Thyroid gland (tissue), 4 donors: ENCODE results near the gene MTHFS. TPM values are rescaled to one million over a fixed set of nuclear protein-coding genes. Genes with fewer than 3 reads are reported as not detected.
"Not testable (repeated sequence)": the region's sequence is repeated elsewhere in the genome, so short reads cannot be mapped to it uniquely, and the experiment has no call there.

Experiments
- DNase-seq, 2 donors: peaks; one replicate each; pipeline ENCODE4 v3.0.0-alpha.2; 2019
- H3K27ac ChIP-seq, 3 donors: fragments of 200-600 bp; sonication (generic); 1 replicate in 2 of 3; 2 replicates in 1 of 3; pipeline ENCODE4 v1.5.1; 2016 to 2019; ENCODE audit warnings: mild to moderate bottlenecking in 1 of 3, moderate library complexity in 1 of 3
- H3K27me3 ChIP-seq: fragments of 200-600 bp; sonication (generic); one replicate; pipeline ENCODE4 v1.5.1; 2019
- H3K36me3 ChIP-seq, 2 donors: fragments of 200-600 bp; sonication (generic); one replicate each; pipeline ENCODE4 v1.5.1; 2016 to 2019
- H3K4me1 ChIP-seq, 2 donors: fragments of 200-600 bp; sonication (generic); one replicate each; pipeline ENCODE4 v1.5.1; 2017 to 2019
- H3K4me3 ChIP-seq, 3 donors: fragments of 200-600 bp; sonication (generic); replicated peaks in 1 of 3; 1 replicate in 2 of 3; 2 replicates in 1 of 3; pipeline ENCODE4 v1.5.1; 2016; ENCODE audit warnings: mild to moderate bottlenecking in 1 of 3
- H3K9me3 ChIP-seq: fragments of 200-600 bp; sonication (generic); one replicate; pipeline ENCODE4 v1.5.1; 2017
- CTCF ChIP-seq, 6 experiments: fragments of 200-600 bp in 3 of 6; fragments of 450-650 bp in 3 of 6; sonication (generic) in 3 of 6; IDR thresholded peaks; one replicate each; pipeline ENCODE4 v1.5.1; 2016 to 2019; ENCODE audit warnings: antibody characterized with exemption in 6 of 6, mild to moderate bottlenecking in 2 of 6, inconsistent platforms in 1 of 6, moderate library complexity in 1 of 6
- POLR2A ChIP-seq, 2 donors: fragments of 450-650 bp; IDR thresholded peaks; one replicate each; pipeline ENCODE4 v1.6.1; 2017; ENCODE audit warnings: antibody characterized with exemption in 2 of 2, mild to moderate bottlenecking in 2 of 2, moderate library complexity in 1 of 2
- WGBS, 2 donors: methylation state at CpG; one replicate each; pipeline ENCODE4 v1.1.5; 2017; 5-methylcytosine and 5-hydroxymethylcytosine counted together
- intact Hi-C: fragments of 100-400 bp; cut with DNase I; formaldehyde crosslinking; loops from one replicate; pipeline ENCODE4 v1.15.1; 2023
- total RNA-seq, 4 donors: library from RNA; depleted of rRNA; stranded (reverse); fragments of >200 nt; gene quantifications; one replicate each; pipeline ENCODE4 v1.2.3, GENCODE V29; 2016

Gene MTHFS
- total RNA-seq, 4 donors from 2014 or later: 18.2 to 29.5 (median 23.5) TPM

- no peaks in the 10 kb centered on the region for H3K9me3 ChIP-seq
- DNase-seq: no peak
- H3K36me3 ChIP-seq: no peaks in the 10 kb centered on the region
- intact Hi-C loops: no loop called here
- H3K27me3 ChIP-seq: no peaks in the 10 kb centered on the region
- H3K4me3 ChIP-seq: no peak overlapping the region
- no peak overlapping the region for H3K27ac ChIP-seq
- TF ChIP-seq POLR2A (IDR thresholded peaks at IDR 0.05) (no peak), CTCF (IDR thresholded peaks at IDR 0.05) (no peak)
- no peaks in the 10 kb centered on the region for H3K4me1 ChIP-seq
These were observed 17.9 kb upstream of the MTHFS start for GRCh38 chr15:79914728-79915127.

- not testable (repeated sequence) for H3K27ac ChIP-seq
- WGBS, 2 donors: 92 to 93% methylated on average over 4 of the region's 4 CpGs
These were observed 12.9 kb upstream of the MTHFS start for GRCh38 chr15:79909556-79910335.

GRCh38 chr15:79904271-79904670, 7.5 kb upstream of the MTHFS start:
- no peak overlapping the region for H3K27ac ChIP-seq

More at GRCh38 chr15:79909556-79910335, 12.9 kb upstream of the MTHFS start:
- intact Hi-C loops, H3K36me3 ChIP-seq, DNase-seq, H3K9me3 ChIP-seq, H3K4me3 ChIP-seq, H3K27me3 ChIP-seq, H3K4me1 ChIP-seq: not testable (repeated sequence)

GRCh38 chr15:79903626-79904025, 6.8 kb upstream of the MTHFS start:
- WGBS, 2 donors: 94 to 96% methylated on average over 1 of the region's 1 CpG
- intact Hi-C loops: no loop called here
- Histone ChIP-seq H3K4me1 (no peaks in the 10 kb centered on the region), H3K4me3 (no peak overlapping the region), H3K36me3 (no peaks in the 10 kb centered on the region), H3K9me3 (no peaks in the 10 kb centered on the region), H3K27me3 (no peaks in the 10 kb centered on the region), H3K27ac (no peak overlapping the region)
- no peak for DNase-seq
- TF ChIP-seq POLR2A (IDR thresholded peaks at IDR 0.05): no peak
- TF ChIP-seq CTCF (IDR thresholded peaks at IDR 0.05): no peak

More at GRCh38 chr15:79904271-79904670, 7.5 kb upstream of the MTHFS start:
- H3K36me3 ChIP-seq: no peaks in the 10 kb centered on the region
- WGBS, 2 donors: 88 to 91% methylated on average over 4 of the region's 4 CpGs
- no peaks in the 10 kb centered on the region for H3K4me1 ChIP-seq
- intact Hi-C loops: no loop called here
- H3K9me3 ChIP-seq: no peaks in the 10 kb centered on the region
- H3K27me3 ChIP-seq: no peaks in the 10 kb centered on the region
- DNase-seq: no peak
- H3K4me3 ChIP-seq: no peak overlapping the region
- TF ChIP-seq POLR2A (IDR thresholded peaks at IDR 0.05) (no peak), CTCF (IDR thresholded peaks at IDR 0.05) (no peak)

- 89 to 92% methylated on average over 2 of the region's 2 CpGs for WGBS, 2 donors
- Histone ChIP-seq H3K36me3 (no peaks in the 10 kb centered on the region), H3K4me3 (no peak overlapping the region), H3K27ac (no peak overlapping the region), H3K27me3 (no peaks in the 10 kb centered on the region), H3K9me3 (no peaks in the 10 kb centered on the region), H3K4me1 (no peaks in the 10 kb centered on the region)
- DNase-seq: no peak
- no peak for TF ChIP-seq CTCF (IDR thresholded peaks at IDR 0.05)
- TF ChIP-seq POLR2A (IDR thresholded peaks at IDR 0.05): no peak
- intact Hi-C loops: no loop called here
These were observed 6.3 kb upstream of the MTHFS start for GRCh38 chr15:79903144-79903543.
